22Rv1 (cell line): ENCODE measurements around the gene MRPL42.
A peak's percentile ranks its signal among the peaks of the same experiment; 100 is the strongest.

ENCODE experiments used
- H3K27ac ChIP-seq: fragments of 450-650 bp; 2 replicates; pipeline ENCODE4 v1.5.1; 2017
- ZFX ChIP-seq: fragments of 450-650 bp; IDR thresholded peaks from 2 replicates; pipeline ENCODE4 v1.6.1; 2017; ENCODE audit warnings: antibody characterized with exemption, borderline replicate concordance
- TF ChIP-seq, protein P1 (sequence below): fragments of 450-650 bp; IDR thresholded peaks from 2 replicates; pipeline ENCODE4 v1.5.1; 2017; ENCODE audit warnings: mild to moderate bottlenecking

The MRPL42 gene

GRCh38 chr12:93467351-93468007 is at the start of gene MRPL42:
Gene MRPL42 (plus strand): TSS chr12:93467514. CDS start chr12:93469286, 1,772 bp downstream.
- H3K27ac ChIP-seq = peak within 1 kb of the TSS; percentile 74
- TF ChIP-seq ZFX = no peak
- TF ChIP-seq, protein P1, sequence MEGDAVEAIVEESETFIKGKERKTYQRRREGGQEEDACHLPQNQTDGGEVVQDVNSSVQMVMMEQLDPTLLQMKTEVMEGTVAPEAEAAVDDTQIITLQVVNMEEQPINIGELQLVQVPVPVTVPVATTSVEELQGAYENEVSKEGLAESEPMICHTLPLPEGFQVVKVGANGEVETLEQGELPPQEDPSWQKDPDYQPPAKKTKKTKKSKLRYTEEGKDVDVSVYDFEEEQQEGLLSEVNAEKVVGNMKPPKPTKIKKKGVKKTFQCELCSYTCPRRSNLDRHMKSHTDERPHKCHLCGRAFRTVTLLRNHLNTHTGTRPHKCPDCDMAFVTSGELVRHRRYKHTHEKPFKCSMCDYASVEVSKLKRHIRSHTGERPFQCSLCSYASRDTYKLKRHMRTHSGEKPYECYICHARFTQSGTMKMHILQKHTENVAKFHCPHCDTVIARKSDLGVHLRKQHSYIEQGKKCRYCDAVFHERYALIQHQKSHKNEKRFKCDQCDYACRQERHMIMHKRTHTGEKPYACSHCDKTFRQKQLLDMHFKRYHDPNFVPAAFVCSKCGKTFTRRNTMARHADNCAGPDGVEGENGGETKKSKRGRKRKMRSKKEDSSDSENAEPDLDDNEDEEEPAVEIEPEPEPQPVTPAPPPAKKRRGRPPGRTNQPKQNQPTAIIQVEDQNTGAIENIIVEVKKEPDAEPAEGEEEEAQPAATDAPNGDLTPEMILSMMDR = peak; percentile 94

- H3K27ac ChIP-seq = no peak overlapping the region
- TF ChIP-seq, protein P1 = no peak
Observed at GRCh38 chr12:93417967-93418480, 49.3 kb upstream of the MRPL42 start.

DNA sequence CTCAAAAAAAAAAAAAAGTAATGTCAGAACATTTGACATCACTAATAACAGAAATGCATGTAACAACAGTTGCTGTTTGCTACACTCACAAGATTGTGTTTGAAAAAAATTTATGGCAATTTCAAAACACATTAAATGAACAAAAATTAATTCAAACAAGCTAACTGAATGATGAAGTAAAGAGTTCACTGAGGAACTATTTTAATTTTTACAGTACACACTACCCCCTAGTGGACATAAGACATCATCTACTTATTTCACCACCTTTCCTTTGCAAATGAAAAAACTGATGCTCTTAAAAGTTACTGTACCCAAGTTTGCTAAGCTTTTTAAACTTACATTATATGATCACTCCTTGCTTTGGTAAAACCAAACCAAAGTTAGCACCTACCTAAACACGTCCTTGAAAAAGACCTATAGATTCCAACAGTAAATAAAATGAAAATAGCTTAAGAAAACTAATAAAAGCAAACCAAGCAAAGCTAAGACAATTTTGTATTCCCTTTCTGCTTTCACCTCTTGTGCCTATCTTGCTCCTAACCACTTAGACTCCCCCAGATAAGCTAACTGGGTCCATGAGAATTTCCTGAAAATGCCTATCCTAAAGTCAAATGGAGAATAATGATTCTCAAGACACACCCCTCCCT is 47.8 kb upstream of the MRPL42 start:
- H3K27ac ChIP-seq = no peak overlapping the region

GRCh38 chr12:93422050-93422449 is 45.3 kb upstream of the MRPL42 start:
- TF ChIP-seq, protein P1 = no peak
- H3K27ac ChIP-seq = no peak overlapping the region

More for the DNA sequence above, 47.8 kb upstream of the MRPL42 start:
- TF ChIP-seq ZFX = no peak
- TF ChIP-seq, protein P1 = peak; percentile 91

DNA sequence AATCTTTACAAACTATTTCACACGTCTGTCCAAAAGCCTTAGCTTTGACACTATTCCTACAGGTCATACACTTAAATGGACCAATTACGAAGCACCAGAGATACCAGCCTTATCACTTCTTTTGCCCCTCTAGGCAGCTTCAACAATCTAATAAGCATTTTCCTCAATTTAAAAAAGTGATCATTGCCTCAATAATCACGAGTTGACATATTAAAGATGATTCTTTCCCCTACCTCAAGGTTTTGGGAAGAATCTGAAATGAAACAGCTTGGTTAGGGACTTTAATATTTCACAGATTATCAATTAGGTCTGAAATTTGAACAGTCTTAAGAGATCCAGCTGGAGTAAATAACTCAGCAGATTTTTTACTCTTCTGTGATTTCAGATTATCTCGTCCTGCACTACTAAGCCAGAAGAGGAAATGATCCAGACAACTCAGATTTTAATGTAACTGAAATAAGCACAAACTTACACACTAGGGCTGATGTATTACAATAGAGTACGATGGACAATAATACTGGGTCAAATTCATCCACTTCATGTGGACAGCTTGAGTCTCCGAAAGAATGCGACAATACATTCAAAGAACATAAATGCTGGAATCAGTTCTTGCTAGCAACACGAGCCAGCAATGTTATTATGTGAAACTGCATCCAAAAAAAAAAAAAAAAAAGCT is 41.4 kb upstream of the MRPL42 start:
- no peak overlapping the region for H3K27ac ChIP-seq

GRCh38 chr12:93426412-93426805 is 40.9 kb upstream of the MRPL42 start:
- TF ChIP-seq ZFX = no peak
- TF ChIP-seq, protein P1 = no peak
- H3K27ac ChIP-seq = no peak overlapping the region

More for the DNA sequence above, 41.4 kb upstream of the MRPL42 start:
- TF ChIP-seq, protein P1 = no peak
- no peak for TF ChIP-seq ZFX
